MCF 10A (cell line): ENCODE data around the gene TSR3. TPM values are rescaled to one million over a fixed set of nuclear protein-coding genes. Genes with fewer than 3 reads are reported as not detected.

Source experiments
- BruUV-seq: library from RNA; stranded (reverse); fragments of 400-500 nt; replicated peaks from 2 replicates; lab custom pipeline; 2021; lab: Mats Ljungman, UMichigan
- CTCF ChIA-PET: fragments of 300-600 bp; sonication (Branson Sonifier 250); formaldehyde crosslinking; extraction: SDS; loops from one replicate; lab custom pipeline; 2021; ENCODE audit warnings: antibody characterized with exemption, inconsistent platforms; lab: Yijun Ruan, JAX
- POLR2A ChIA-PET: fragments of 300-600, 350-650 bp; sonication (Branson Sonifier 250); formaldehyde crosslinking; extraction: SDS; loops from one replicate; lab custom pipeline; 2020; ENCODE audit warnings: antibody characterized with exemption, inconsistent platforms; lab: Yijun Ruan, JAX
- DNase-seq: peaks from one replicate; pipeline ENCODE4 v3.0.0-alpha.2; 2018; ENCODE audit not compliant: unreplicated experiment
- H3K27ac Mint-ChIP-seq: one replicate; pipeline ENCODE4 v1.8.0; 2022; ENCODE audit warnings: mild to moderate bottlenecking, low read depth, mixed read lengths; ENCODE audit not compliant: unreplicated experiment
- H3K27me3 Mint-ChIP-seq: one replicate; pipeline ENCODE4 v1.8.0; 2022; ENCODE audit warnings: mixed read lengths; ENCODE audit not compliant: insufficient read depth, unreplicated experiment
- H3K36me3 Mint-ChIP-seq: one replicate; pipeline ENCODE4 v1.8.0; 2022; ENCODE audit warnings: mild to moderate bottlenecking, moderate library complexity, mixed read lengths; ENCODE audit not compliant: insufficient read depth, unreplicated experiment
- H3K4me1 Mint-ChIP-seq: one replicate; pipeline ENCODE4 v1.8.0; 2022; ENCODE audit warnings: mixed read lengths; ENCODE audit not compliant: insufficient read depth, unreplicated experiment
- H3K4me3 Mint-ChIP-seq: one replicate; pipeline ENCODE4 v1.8.0; 2022; ENCODE audit warnings: mild to moderate bottlenecking, moderate library complexity, mixed read lengths; ENCODE audit not compliant: unreplicated experiment
- H3K9me3 Mint-ChIP-seq: one replicate; pipeline ENCODE4 v1.8.0; 2022; ENCODE audit warnings: mixed read lengths; ENCODE audit not compliant: unreplicated experiment
- intact Hi-C: fragments of 100-400 bp; cut with micrococcal nuclease; formaldehyde crosslinking; loops from 2 replicates; pipeline ENCODE4 v1.14.1; 2022
- total RNA-seq: library from RNA; stranded (reverse); gene quantifications from 2 replicates; pipeline ENCODE4 v1.2.3, GENCODE V29; 2022
- TF ChIP-seq, protein P1 (sequence below): fragments of 200-600 bp; IDR thresholded peaks from one replicate; pipeline ENCODE4 v1.8.0; 2022; ENCODE audit warnings: antibody characterized with exemption, mild to moderate bottlenecking; ENCODE audit not compliant: unreplicated experiment

The TSR3 gene
- total RNA-seq, 1 experiment from 2014 or later: 49.6 TPM

GRCh38 chr16:1324286-1324826, 27.3 kb downstream of the TSR3 start:
- Mint-ChIP-seq H3K27me3 (no peaks in the 10 kb centered on the region), H3K4me3 (no peak overlapping the region), H3K36me3 (peaks cover 48% of the 10 kb centered on the region), H3K27ac (no peak overlapping the region), H3K9me3 (no peaks in the 10 kb centered on the region), H3K4me1 (no peaks in the 10 kb centered on the region)
- TF ChIP-seq, protein P1, sequence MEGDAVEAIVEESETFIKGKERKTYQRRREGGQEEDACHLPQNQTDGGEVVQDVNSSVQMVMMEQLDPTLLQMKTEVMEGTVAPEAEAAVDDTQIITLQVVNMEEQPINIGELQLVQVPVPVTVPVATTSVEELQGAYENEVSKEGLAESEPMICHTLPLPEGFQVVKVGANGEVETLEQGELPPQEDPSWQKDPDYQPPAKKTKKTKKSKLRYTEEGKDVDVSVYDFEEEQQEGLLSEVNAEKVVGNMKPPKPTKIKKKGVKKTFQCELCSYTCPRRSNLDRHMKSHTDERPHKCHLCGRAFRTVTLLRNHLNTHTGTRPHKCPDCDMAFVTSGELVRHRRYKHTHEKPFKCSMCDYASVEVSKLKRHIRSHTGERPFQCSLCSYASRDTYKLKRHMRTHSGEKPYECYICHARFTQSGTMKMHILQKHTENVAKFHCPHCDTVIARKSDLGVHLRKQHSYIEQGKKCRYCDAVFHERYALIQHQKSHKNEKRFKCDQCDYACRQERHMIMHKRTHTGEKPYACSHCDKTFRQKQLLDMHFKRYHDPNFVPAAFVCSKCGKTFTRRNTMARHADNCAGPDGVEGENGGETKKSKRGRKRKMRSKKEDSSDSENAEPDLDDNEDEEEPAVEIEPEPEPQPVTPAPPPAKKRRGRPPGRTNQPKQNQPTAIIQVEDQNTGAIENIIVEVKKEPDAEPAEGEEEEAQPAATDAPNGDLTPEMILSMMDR: no peak
- ChIA-PET CTCF (no interaction called here), POLR2A (no interaction called here)
- intact Hi-C loops: no loop called here
- BruUV-seq: no TSS peak
- no peak for DNase-seq

DNA sequence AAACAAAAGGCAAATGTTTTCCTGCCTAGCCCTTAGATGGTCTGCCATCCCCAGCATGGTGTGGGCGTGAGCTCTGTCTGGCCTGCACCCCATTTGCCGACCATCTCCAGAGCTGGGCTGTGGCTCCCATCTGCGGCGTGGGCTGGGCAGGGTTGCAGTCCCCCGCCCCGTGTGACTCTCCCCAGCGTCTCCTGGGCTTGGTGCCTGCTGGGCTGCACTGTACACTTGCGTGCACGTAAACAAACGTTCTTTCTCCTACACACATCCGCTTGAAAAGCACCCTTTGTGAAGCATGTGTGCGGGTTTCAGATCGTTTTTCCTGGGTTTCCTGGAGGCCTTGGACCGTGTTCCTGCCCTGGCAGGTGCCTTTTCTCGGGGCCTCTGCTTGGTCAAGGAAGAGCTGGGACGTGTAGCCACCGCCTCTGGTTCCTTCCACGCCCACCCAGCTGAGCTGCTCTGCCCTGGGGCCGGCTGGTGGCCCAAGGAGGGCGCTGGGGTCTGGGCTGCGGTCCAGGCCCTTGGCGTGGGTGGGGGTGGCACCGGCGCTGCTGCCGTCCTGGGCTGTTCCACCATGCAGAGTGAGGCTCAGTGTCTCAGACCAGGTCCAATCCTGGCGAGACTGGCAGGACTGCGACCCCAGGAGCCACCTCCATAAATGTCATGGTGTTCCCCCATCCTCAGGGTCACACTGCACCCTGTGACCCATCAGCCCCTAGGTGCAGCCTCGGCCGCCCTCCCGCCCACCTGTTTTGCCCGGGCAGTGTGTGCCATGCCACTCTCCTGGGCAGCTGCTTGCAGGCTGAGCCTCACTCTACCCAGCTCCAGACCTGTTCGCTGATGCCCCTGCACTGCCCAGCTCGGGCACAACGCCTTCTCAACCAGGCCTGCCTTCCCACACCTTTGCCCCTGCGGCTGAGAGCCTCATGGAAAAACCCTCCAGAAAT, 28.1 kb downstream of the TSR3 start:
- no TSS peak for BruUV-seq
- no peaks in the 10 kb centered on the region for H3K4me1 Mint-ChIP-seq
- H3K4me3 Mint-ChIP-seq: no peak overlapping the region
- intact Hi-C loops: no loop called here
- ChIA-PET POLR2A (no interaction called here), CTCF (interaction anchor here (0.6 kb wide), 2 partner anchors 22 to 23 kb away, joined by 3 to 5 read pairs; no protein-coding TSS in a partner anchor)
- no peaks in the 10 kb centered on the region for H3K9me3 Mint-ChIP-seq
- TF ChIP-seq, protein P1: no peak
- peaks cover 56% of the 10 kb centered on the region for H3K36me3 Mint-ChIP-seq
- no peaks in the 10 kb centered on the region for H3K27me3 Mint-ChIP-seq
- no peak overlapping the region for H3K27ac Mint-ChIP-seq
- no peak for DNase-seq

- no peak for DNase-seq
- intact Hi-C loops: no loop called here
- Mint-ChIP-seq H3K4me3 (no peak overlapping the region), H3K9me3 (no peaks in the 10 kb centered on the region), H3K36me3 (peaks cover 68% of the 10 kb centered on the region), H3K27ac (no peak overlapping the region), H3K4me1 (no peaks in the 10 kb centered on the region), H3K27me3 (no peaks in the 10 kb centered on the region)
- TF ChIP-seq, protein P1: no peak
- BruUV-seq: no TSS peak
- ChIA-PET CTCF (interaction anchor here (0.6 kb wide), 1 partner anchor 24 kb away, joined by 3 read pairs; no protein-coding TSS in a partner anchor), POLR2A (no interaction called here)
Measured at GRCh38 chr16:1322407-1322806, 29.3 kb downstream of the TSR3 start.

DNA sequence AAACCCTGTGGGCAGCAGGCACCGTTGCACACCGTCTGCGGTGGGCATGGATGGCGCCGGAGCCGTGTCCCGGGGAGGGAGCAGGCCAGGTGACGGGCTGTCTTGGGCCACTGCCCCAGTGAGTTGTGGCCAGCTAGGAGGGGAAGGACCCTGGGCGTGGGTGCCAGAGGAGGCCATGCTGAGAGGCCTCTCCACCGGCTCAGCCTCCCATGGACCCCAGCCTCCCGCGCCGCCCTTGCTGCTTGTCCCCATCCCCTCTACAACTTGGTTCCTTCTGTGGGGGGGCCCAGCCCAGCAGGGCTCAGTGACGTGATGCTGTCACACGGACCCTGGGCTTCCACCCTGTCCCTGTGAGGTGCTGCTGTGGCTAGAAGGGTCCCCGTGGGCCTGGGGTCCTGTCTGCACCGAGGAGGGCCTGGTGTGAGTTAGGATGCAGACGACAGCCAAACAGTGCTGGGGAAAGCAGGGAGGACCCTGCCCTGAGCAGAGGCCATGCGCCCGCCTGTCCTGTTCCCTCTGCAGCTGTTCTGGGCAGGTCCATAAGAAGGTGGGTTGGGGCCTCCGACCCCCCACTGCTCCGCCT, 30.9 kb downstream of the TSR3 start:
- POLR2A ChIA-PET: no interaction called here
- TF ChIP-seq, protein P1: no peak
- Mint-ChIP-seq H3K27me3 (no peaks in the 10 kb centered on the region), H3K27ac (no peak overlapping the region), H3K4me3 (no peak overlapping the region), H3K4me1 (no peaks in the 10 kb centered on the region), H3K36me3 (peaks cover 84% of the 10 kb centered on the region), H3K9me3 (no peaks in the 10 kb centered on the region)
- intact Hi-C loops: no loop called here
- no peak for DNase-seq
- CTCF ChIA-PET: interaction anchor here (0.6 kb wide), 1 partner anchor 46 kb away, joined by 4 read pairs; no protein-coding TSS in a partner anchor
- no TSS peak for BruUV-seq
